HL-60 (cell line): ENCODE measurements around the gene ROR1.

Source experiments
- DNase-seq, 2 experiments: peaks; one replicate each; pipeline ENCODE4 v3.0.0-alpha.2; 2010 to 2020; ENCODE audit warnings: low read depth in 1 of 2, low spot score in 1 of 2
- H3K27ac ChIP-seq: fragments of 250-450 bp; sonication (Bioruptor Pico); replicated peaks from 2 replicates; pipeline ENCODE4 v1.5.1; 2020; ENCODE audit warnings: mild to moderate bottlenecking, moderate library complexity
- H3K27me3 ChIP-seq: fragments of 250-450 bp; sonication (Bioruptor Pico); 2 replicates; pipeline ENCODE4 v1.5.1; 2021; ENCODE audit warnings: mild to moderate bottlenecking, moderate library complexity; ENCODE audit not compliant: insufficient read depth, poor library complexity, severe bottlenecking
- H3K4me3 ChIP-seq: replicated peaks from 2 replicates; pipeline ENCODE4 v1.5.1; 2011; ENCODE audit warnings: mild to moderate bottlenecking, control low read depth, low read length; ENCODE audit not compliant: insufficient read depth
- GABPA ChIP-seq: IDR thresholded peaks from 2 replicates; pipeline ENCODE4 v1.6.1; 2012; ENCODE audit warnings: low read depth
- POLR2AphosphoS5 ChIP-seq: IDR thresholded peaks from 2 replicates; pipeline ENCODE4 v1.6.1; 2012; ENCODE audit warnings: low read depth
- SPI1 ChIP-seq: IDR thresholded peaks from 2 replicates; pipeline ENCODE4 v1.6.1; 2012; ENCODE audit warnings: low read depth, mild to moderate bottlenecking, borderline replicate concordance
- TF ChIP-seq, protein P1 (sequence below): IDR thresholded peaks from 2 replicates; pipeline ENCODE4 v1.6.1; 2012; ENCODE audit warnings: low read depth; ENCODE audit not compliant: insufficient replicate concordance
- TF ChIP-seq, protein P2 (sequence below): IDR thresholded peaks from one replicate; pipeline ENCODE4 v1.5.1; 2011; ENCODE audit warnings: low read length, control low read depth, inconsistent platforms; ENCODE audit not compliant: insufficient read depth

ROR1 gene

GRCh38 chr1:63907051-63907450, 133.2 kb downstream of the ROR1 start:
- TF ChIP-seq, protein P1, sequence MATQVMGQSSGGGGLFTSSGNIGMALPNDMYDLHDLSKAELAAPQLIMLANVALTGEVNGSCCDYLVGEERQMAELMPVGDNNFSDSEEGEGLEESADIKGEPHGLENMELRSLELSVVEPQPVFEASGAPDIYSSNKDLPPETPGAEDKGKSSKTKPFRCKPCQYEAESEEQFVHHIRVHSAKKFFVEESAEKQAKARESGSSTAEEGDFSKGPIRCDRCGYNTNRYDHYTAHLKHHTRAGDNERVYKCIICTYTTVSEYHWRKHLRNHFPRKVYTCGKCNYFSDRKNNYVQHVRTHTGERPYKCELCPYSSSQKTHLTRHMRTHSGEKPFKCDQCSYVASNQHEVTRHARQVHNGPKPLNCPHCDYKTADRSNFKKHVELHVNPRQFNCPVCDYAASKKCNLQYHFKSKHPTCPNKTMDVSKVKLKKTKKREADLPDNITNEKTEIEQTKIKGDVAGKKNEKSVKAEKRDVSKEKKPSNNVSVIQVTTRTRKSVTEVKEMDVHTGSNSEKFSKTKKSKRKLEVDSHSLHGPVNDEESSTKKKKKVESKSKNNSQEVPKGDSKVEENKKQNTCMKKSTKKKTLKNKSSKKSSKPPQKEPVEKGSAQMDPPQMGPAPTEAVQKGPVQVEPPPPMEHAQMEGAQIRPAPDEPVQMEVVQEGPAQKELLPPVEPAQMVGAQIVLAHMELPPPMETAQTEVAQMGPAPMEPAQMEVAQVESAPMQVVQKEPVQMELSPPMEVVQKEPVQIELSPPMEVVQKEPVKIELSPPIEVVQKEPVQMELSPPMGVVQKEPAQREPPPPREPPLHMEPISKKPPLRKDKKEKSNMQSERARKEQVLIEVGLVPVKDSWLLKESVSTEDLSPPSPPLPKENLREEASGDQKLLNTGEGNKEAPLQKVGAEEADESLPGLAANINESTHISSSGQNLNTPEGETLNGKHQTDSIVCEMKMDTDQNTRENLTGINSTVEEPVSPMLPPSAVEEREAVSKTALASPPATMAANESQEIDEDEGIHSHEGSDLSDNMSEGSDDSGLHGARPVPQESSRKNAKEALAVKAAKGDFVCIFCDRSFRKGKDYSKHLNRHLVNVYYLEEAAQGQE, result peak; percentile 60
- TF ChIP-seq POLR2AphosphoS5, result no peak
- H3K27ac ChIP-seq, result no peak overlapping the region
- H3K4me3 ChIP-seq, result no peak overlapping the region
- peaks cover 2% of the 10 kb centered on the region for H3K27me3 ChIP-seq
- no peak for DNase-seq

DNA sequence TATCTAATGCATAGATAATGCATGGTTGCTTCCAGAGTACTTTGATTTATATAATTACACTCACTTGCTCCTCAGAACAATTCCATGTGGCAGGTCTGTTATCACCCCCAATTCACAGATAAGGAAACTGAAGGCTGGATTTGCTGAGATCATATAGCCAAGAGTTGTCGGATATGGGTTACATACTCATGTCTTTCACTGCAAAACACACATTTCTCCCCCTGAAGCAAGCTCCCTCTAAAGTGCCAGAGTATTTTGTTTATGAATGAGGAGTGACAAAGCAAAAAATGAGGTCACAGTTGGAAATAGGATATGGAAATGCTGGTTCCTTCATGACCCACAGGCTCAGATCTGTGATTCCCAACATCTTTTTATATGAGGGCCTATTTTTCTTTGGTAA, 134.2 kb downstream of the ROR1 start:
- H3K27ac ChIP-seq, result no peak overlapping the region
- no peak overlapping the region for H3K4me3 ChIP-seq
- DNase-seq, result no peak
- H3K27me3 ChIP-seq, result peaks cover 2% of the 10 kb centered on the region
- TF ChIP-seq, protein P1, result no peak
- TF ChIP-seq SPI1 (no peak), GABPA (no peak), POLR2AphosphoS5 (no peak)
- TF ChIP-seq, protein P2, sequence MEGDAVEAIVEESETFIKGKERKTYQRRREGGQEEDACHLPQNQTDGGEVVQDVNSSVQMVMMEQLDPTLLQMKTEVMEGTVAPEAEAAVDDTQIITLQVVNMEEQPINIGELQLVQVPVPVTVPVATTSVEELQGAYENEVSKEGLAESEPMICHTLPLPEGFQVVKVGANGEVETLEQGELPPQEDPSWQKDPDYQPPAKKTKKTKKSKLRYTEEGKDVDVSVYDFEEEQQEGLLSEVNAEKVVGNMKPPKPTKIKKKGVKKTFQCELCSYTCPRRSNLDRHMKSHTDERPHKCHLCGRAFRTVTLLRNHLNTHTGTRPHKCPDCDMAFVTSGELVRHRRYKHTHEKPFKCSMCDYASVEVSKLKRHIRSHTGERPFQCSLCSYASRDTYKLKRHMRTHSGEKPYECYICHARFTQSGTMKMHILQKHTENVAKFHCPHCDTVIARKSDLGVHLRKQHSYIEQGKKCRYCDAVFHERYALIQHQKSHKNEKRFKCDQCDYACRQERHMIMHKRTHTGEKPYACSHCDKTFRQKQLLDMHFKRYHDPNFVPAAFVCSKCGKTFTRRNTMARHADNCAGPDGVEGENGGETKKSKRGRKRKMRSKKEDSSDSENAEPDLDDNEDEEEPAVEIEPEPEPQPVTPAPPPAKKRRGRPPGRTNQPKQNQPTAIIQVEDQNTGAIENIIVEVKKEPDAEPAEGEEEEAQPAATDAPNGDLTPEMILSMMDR, result no peak

- Histone ChIP-seq H3K4me3 (no peak overlapping the region), H3K27ac (no peak overlapping the region), H3K27me3 (peaks cover 6% of the 10 kb centered on the region)
- DNase-seq, result no peak
- TF ChIP-seq, protein P1, result no peak
Observed at GRCh38 chr1:63909526-63909925, 135.7 kb downstream of the ROR1 start.

- no peak overlapping the region for H3K4me3 ChIP-seq
- peaks cover 5% of the 10 kb centered on the region for H3K27me3 ChIP-seq
- TF ChIP-seq POLR2AphosphoS5, result no peak
- TF ChIP-seq, protein P2, result no peak
- TF ChIP-seq, protein P1, result no peak
- no peak for TF ChIP-seq SPI1
- TF ChIP-seq GABPA, result no peak
- no peak for DNase-seq
- no peak overlapping the region for H3K27ac ChIP-seq
Observed at GRCh38 chr1:63911049-63911448, 137.2 kb downstream of the ROR1 start.
